Ishikawa (cell line): ENCODE results near the gene ERVW-1.
"Not testable (repeated sequence)": the region's sequence is repeated elsewhere in the genome, so short reads cannot be mapped to it uniquely, and the experiment has no call there.

Source experiments
- CEBPB ChIP-seq: IDR thresholded peaks from 2 replicates; pipeline ENCODE4 v1.6.1; 2012
- CREB1 ChIP-seq: IDR thresholded peaks from 2 replicates; pipeline ENCODE4 v1.6.1; 2012; ENCODE audit warnings: low read depth
- EGR1 ChIP-seq: IDR thresholded peaks from 2 replicates; pipeline ENCODE4 v1.6.1; 2012
- EP300 ChIP-seq: IDR thresholded peaks from 2 replicates; pipeline ENCODE4 v1.6.1; 2012; ENCODE audit warnings: borderline replicate concordance
- FOXM1 ChIP-seq: IDR thresholded peaks from 2 replicates; pipeline ENCODE4 v1.6.1; 2012; ENCODE audit warnings: low read depth, borderline replicate concordance
- NFIC ChIP-seq: IDR thresholded peaks from 2 replicates; pipeline ENCODE4 v1.6.1; 2012
- RAD21 ChIP-seq: IDR thresholded peaks from 2 replicates; pipeline ENCODE4 v1.6.1; 2012; ENCODE audit warnings: low read depth
- TAF1 ChIP-seq: IDR thresholded peaks from 2 replicates; pipeline ENCODE4 v1.6.1; 2012; ENCODE audit warnings: low read depth, mild to moderate bottlenecking
- TCF12 ChIP-seq: IDR thresholded peaks from 2 replicates; pipeline ENCODE4 v1.6.1; 2012; ENCODE audit warnings: low read depth
- TEAD4 ChIP-seq: IDR thresholded peaks from 2 replicates; pipeline ENCODE4 v1.6.1; 2012
- YY1 ChIP-seq: IDR thresholded peaks from 2 replicates; pipeline ENCODE4 v1.6.1; 2012; ENCODE audit warnings: low read depth
- TF ChIP-seq, protein P1 (sequence below): IDR thresholded peaks from 2 replicates; pipeline ENCODE4 v1.6.1; 2012; ENCODE audit warnings: low read depth, mild to moderate bottlenecking
- TF ChIP-seq, protein P2 (sequence below): IDR thresholded peaks from 2 replicates; pipeline ENCODE4 v1.6.1; 2012
- TF ChIP-seq, protein P3 (sequence below): IDR thresholded peaks from 2 replicates; pipeline ENCODE4 v1.6.1; 2012

DNA sequence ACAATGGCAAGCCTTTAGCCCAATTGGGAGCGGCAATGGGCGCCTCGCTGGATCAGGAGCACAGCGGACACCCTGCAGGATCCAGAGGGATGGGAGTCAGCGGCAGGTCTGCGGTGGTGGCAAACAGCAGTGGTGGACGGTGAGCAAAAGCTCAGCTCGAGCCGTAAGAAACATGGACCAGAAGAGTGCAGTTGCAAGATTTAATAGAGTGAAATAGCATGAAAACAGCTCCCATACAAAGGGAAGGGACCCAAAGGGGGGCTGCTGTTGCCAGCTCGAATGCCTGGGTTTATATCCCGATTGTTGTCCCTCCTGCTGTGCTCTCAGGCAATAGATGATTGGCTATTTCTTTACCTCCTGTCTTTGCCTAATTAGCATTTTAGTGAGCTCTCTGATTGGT is at the start of gene ERVW-1:
- TF ChIP-seq, protein P1, sequence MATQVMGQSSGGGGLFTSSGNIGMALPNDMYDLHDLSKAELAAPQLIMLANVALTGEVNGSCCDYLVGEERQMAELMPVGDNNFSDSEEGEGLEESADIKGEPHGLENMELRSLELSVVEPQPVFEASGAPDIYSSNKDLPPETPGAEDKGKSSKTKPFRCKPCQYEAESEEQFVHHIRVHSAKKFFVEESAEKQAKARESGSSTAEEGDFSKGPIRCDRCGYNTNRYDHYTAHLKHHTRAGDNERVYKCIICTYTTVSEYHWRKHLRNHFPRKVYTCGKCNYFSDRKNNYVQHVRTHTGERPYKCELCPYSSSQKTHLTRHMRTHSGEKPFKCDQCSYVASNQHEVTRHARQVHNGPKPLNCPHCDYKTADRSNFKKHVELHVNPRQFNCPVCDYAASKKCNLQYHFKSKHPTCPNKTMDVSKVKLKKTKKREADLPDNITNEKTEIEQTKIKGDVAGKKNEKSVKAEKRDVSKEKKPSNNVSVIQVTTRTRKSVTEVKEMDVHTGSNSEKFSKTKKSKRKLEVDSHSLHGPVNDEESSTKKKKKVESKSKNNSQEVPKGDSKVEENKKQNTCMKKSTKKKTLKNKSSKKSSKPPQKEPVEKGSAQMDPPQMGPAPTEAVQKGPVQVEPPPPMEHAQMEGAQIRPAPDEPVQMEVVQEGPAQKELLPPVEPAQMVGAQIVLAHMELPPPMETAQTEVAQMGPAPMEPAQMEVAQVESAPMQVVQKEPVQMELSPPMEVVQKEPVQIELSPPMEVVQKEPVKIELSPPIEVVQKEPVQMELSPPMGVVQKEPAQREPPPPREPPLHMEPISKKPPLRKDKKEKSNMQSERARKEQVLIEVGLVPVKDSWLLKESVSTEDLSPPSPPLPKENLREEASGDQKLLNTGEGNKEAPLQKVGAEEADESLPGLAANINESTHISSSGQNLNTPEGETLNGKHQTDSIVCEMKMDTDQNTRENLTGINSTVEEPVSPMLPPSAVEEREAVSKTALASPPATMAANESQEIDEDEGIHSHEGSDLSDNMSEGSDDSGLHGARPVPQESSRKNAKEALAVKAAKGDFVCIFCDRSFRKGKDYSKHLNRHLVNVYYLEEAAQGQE, result not testable (repeated sequence)
- TF ChIP-seq CEBPB, EP300, YY1, RAD21, TCF12, EGR1, TEAD4, TAF1, CREB1, FOXM1, NFIC: not testable (repeated sequence)
- TF ChIP-seq, protein P2, sequence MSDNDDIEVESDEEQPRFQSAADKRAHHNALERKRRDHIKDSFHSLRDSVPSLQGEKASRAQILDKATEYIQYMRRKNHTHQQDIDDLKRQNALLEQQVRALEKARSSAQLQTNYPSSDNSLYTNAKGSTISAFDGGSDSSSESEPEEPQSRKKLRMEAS, result not testable (repeated sequence)
- TF ChIP-seq, protein P3, sequence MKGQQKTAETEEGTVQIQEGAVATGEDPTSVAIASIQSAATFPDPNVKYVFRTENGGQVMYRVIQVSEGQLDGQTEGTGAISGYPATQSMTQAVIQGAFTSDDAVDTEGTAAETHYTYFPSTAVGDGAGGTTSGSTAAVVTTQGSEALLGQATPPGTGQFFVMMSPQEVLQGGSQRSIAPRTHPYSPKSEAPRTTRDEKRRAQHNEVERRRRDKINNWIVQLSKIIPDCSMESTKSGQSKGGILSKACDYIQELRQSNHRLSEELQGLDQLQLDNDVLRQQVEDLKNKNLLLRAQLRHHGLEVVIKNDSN, result not testable (repeated sequence)
